ENCODE data around the gene CSKMT. TPM values are rescaled to one million over a fixed set of nuclear protein-coding genes. Genes with fewer than 3 reads are reported as not detected.

CSKMT gene
- total RNA-seq, 1 experiment from 2014 or later = 49.2 TPM

- Histone ChIP-seq H3K4ac (ENCODE audit: low read depth, low read length) (no peak overlapping the region), H2BK15ac (ENCODE audit: low read depth, low read length) (no peak overlapping the region), H4K20me1 (ENCODE audit: control insufficient read depth, insufficient read depth, insufficient read length) (no peaks in the 10 kb centered on the region), H3K27me3 (ENCODE audit: insufficient read depth, low read length) (no peaks in the 10 kb centered on the region), H4K5ac (ENCODE audit: insufficient read length, low read depth, low read length) (no peak overlapping the region), H3K27ac (ENCODE audit: insufficient read length, low read depth, low read length) (no peak overlapping the region), H2AK5ac (ENCODE audit: insufficient read length, low read length) (no peak overlapping the region), H3T11ph (ENCODE audit: low read length) (no peak overlapping the region), H3K79me2 (ENCODE audit: insufficient read depth, low read length) (peaks cover 2% of the 10 kb centered on the region; the same call in 1 of the 2 replicates), H2BK5ac (ENCODE audit: insufficient read length, low read length) (no peak overlapping the region), H3K79me1 (ENCODE audit: insufficient read depth, low read depth, low read length, poor library complexity, severe bottlenecking) (no peaks in the 10 kb centered on the region), H3K23ac (ENCODE audit: insufficient read length, low read depth, low read length) (no peak overlapping the region), H4K91ac (ENCODE audit: insufficient read length, low read depth, low read length) (no peak overlapping the region), H3K23me2 (ENCODE audit: insufficient read length, low read depth, low read length, poor library complexity, severe bottlenecking) (peaks cover 4% of the 10 kb centered on the region), H2BK20ac (ENCODE audit: low read depth, low read length, poor library complexity, severe bottlenecking) (no peak overlapping the region), H3K4me2 (ENCODE audit: insufficient read depth, insufficient read length, low read length) (no peak overlapping the region), H3K18ac (ENCODE audit: insufficient read length, low read depth, low read length) (no peak overlapping the region), H3K4me1 (ENCODE audit: insufficient read depth, low read length) (no peaks in the 10 kb centered on the region), H4K8ac (replicated peaks; ENCODE audit: insufficient read length, low read depth, low read length) (no peak overlapping the region), H3K56ac (ENCODE audit: insufficient read length, low read depth, low read length) (no peak overlapping the region), H3K9ac (ENCODE audit: extremely low read depth, insufficient read length, low read length) (no peak overlapping the region), H3K9me3 (ENCODE audit: control insufficient read depth, low read depth, low read length) (no peaks in the 10 kb centered on the region), H2BK120ac (ENCODE audit: low read depth, low read length, poor library complexity, severe bottlenecking) (no peak overlapping the region), H2AFZ (ENCODE audit: low read length) (no peak overlapping the region), H3K14ac (ENCODE audit: insufficient read depth, low read length) (no peak overlapping the region), H2BK12ac (ENCODE audit: insufficient read length, low read depth, low read length) (no peak overlapping the region)
- no CpG with 5 or more reads among the region's 5 CpGs for WGBS (ENCODE audit: extremely low coverage, insufficient read length, low lambda C conversion rate)
- no peaks in the 10 kb centered on the region for H3K9me3 Mint-ChIP-seq
- peaks cover 0 to 11% (median 0%) of the 10 kb centered on the region in 3 experiments; a peak in 2 of 7 replicates for H3K36me3 Mint-ChIP-seq (ENCODE audit: insufficient read depth in 1 of 3, low read depth in 3 of 3)
- no peak overlapping the region for H3K27ac Mint-ChIP-seq
- H3K4me3 Mint-ChIP-seq = no peak overlapping the region
- no peak for DNase-seq
- H3K4me1 Mint-ChIP-seq = peaks cover 4 to 9% of the 10 kb centered on the region in 2 experiments
- TF ChIP-seq CTCF (conservative IDR thresholded peaks at IDR 0.05) = no peak
- no peaks in the 10 kb centered on the region for H3K27me3 Mint-ChIP-seq (ENCODE audit: low read depth)
These were observed 8.2 kb upstream of the CSKMT start for GRCh38 chr11:62656796-62657429.
